Endothelial cell of umbilical vein (primary cell): ENCODE results near the gene ANKRD13B. TPM values are rescaled to one million over a fixed set of nuclear protein-coding genes. Genes with fewer than 3 reads are reported as not detected.

ENCODE experiments used
- BruUV-seq: library from RNA; stranded (reverse); fragments of 400-500 nt; replicated peaks from 2 replicates; lab custom pipeline; 2021; lab: Mats Ljungman, UMichigan
- CTCF ChIA-PET: fragments of 300-600, 350-600 bp; sonication (Branson Sonifier 250); formaldehyde crosslinking; loops from one replicate; lab custom pipeline; 2021; ENCODE audit warnings: antibody characterized with exemption, inconsistent platforms; lab: Charles Lee
- POLR2A ChIA-PET: fragments of 300-600, 350-600 bp; sonication (Branson Sonifier 250); formaldehyde crosslinking; loops from one replicate; lab custom pipeline; 2021; ENCODE audit warnings: antibody characterized with exemption, inconsistent platforms; lab: Charles Lee
- DNase-seq: peaks from one replicate; pipeline ENCODE4 v3.0.0-alpha.2; 2011; ENCODE audit warnings: low read depth, low spot score
- FAIRE-seq: peaks from 2 replicates; lab custom pipeline; 2011; peaks lifted over from hg19 to GRCh38; lab: Jason Lieb, UNC
- H2AFZ ChIP-seq: 2 replicates; pipeline ENCODE4 v1.6.0; 2012; ENCODE audit warnings: low read depth, low read length, control low read depth, inconsistent platforms
- H3K27ac ChIP-seq: 2 replicates; pipeline ENCODE4 v1.5.1; 2011; ENCODE audit warnings: low read depth, mild to moderate bottlenecking, control low read depth, low read length, moderate library complexity; ENCODE audit not compliant: insufficient read depth
- H3K27me3 ChIP-seq, 2 experiments: 2 replicates each; pipeline versions ENCODE4 v1.6.0 to v1.6.1; 2011; ENCODE audit warnings: low read length in 2 of 2, mixed read lengths in 1 of 2; ENCODE audit not compliant: control insufficient read depth in 2 of 2, insufficient read depth in 2 of 2
- H3K36me3 ChIP-seq, 2 experiments: 2 replicates in 1 of 2; 3 replicates in 1 of 2; pipeline ENCODE4 v1.5.1; 2011; ENCODE audit warnings: low read length in 2 of 2, mild to moderate bottlenecking in 1 of 2, moderate library complexity in 1 of 2; ENCODE audit not compliant: control insufficient read depth in 2 of 2, insufficient read depth in 2 of 2; ENCODE audit errors: extremely low read depth in 1 of 2
- H3K4me1 ChIP-seq: 3 replicates; pipeline ENCODE4 v1.5.1; 2011; ENCODE audit warnings: mild to moderate bottlenecking, low read length; ENCODE audit not compliant: control insufficient read depth, insufficient read depth; ENCODE audit errors: extremely low read depth
- H3K4me2 ChIP-seq: 2 replicates; pipeline ENCODE4 v1.6.1; 2011; ENCODE audit warnings: low read length, control low read depth, mixed read lengths; ENCODE audit not compliant: insufficient read depth
- H3K4me3 ChIP-seq, 3 experiments: fragments of 200-600 bp in 1 of 3; sonication (generic), shearing (Covaris generic) in 1 of 3; replicated peaks in 1 of 3; 2 replicates each; pipeline ENCODE4 v1.5.1; 2011 to 2016; ENCODE audit warnings: control low read depth in 3 of 3, low read length in 3 of 3, mild to moderate bottlenecking in 2 of 3, inconsistent platforms in 1 of 3, low read depth in 1 of 3, moderate library complexity in 1 of 3; ENCODE audit not compliant: insufficient read depth in 1 of 3
- H3K79me2 ChIP-seq: 2 replicates; pipeline ENCODE4 v1.6.0; 2012; ENCODE audit warnings: low read length, inconsistent platforms; ENCODE audit not compliant: control insufficient read depth, insufficient read depth
- H3K9ac ChIP-seq: replicated peaks from 2 replicates; pipeline ENCODE3; 2011; ENCODE audit warnings: low read length, control low read depth; ENCODE audit not compliant: insufficient read depth; ENCODE audit errors: extremely low read depth
- H3K9me1 ChIP-seq: replicated peaks from 3 replicates; pipeline ENCODE4 v1.6.0; 2011; ENCODE audit warnings: mild to moderate bottlenecking, low read length; ENCODE audit not compliant: control insufficient read depth, insufficient read depth; ENCODE audit errors: extremely low read depth
- H3K9me3 ChIP-seq: replicated peaks from 2 replicates; pipeline ENCODE4 v1.5.1; 2012; ENCODE audit warnings: low read length, inconsistent platforms; ENCODE audit not compliant: control insufficient read depth, insufficient read depth
- H4K20me1 ChIP-seq: replicated peaks from 2 replicates; pipeline ENCODE3; 2011; ENCODE audit warnings: mild to moderate bottlenecking, low read length; ENCODE audit not compliant: control insufficient read depth, insufficient read depth; ENCODE audit errors: extremely low read depth
- CTCF ChIP-seq, 2 donors: IDR thresholded peaks; 1 replicate in 1 of 2; 2 replicates in 1 of 2; pipeline ENCODE4 v1.5.1; 2011; ENCODE audit warnings: low read length in 2 of 2, mild to moderate bottlenecking in 2 of 2, moderate library complexity in 2 of 2, control low read depth in 1 of 2, inconsistent platforms in 1 of 2, low read depth in 1 of 2; ENCODE audit not compliant: insufficient read depth in 1 of 2; ENCODE audit errors: extremely low read depth in 1 of 2
- EZH2 ChIP-seq: IDR thresholded peaks from 2 replicates; pipeline ENCODE4 v1.6.1; 2012; ENCODE audit warnings: borderline replicate concordance, low read depth, mild to moderate bottlenecking, moderate library complexity, low read length, inconsistent platforms; ENCODE audit not compliant: severe bottlenecking
- FOS ChIP-seq: IDR thresholded peaks from 2 replicates; pipeline ENCODE4 v1.6.1; 2011; ENCODE audit warnings: mild to moderate bottlenecking, low read length, moderate library complexity, borderline replicate concordance; ENCODE audit not compliant: insufficient read depth
- GATA2 ChIP-seq: IDR thresholded peaks from 2 replicates; pipeline ENCODE4 v1.7.0; 2011; ENCODE audit warnings: low read depth, mild to moderate bottlenecking, moderate library complexity, mixed read lengths, low read length; ENCODE audit not compliant: insufficient read length, insufficient read depth
- JUN ChIP-seq: IDR thresholded peaks from 2 replicates; pipeline ENCODE4 v1.6.1; 2011; ENCODE audit warnings: borderline replicate concordance, low read depth; ENCODE audit not compliant: insufficient read length, insufficient read depth
- MAX ChIP-seq: IDR thresholded peaks from 2 replicates; pipeline ENCODE4 v1.6.1; 2011; ENCODE audit not compliant: insufficient read depth, insufficient read length
- POLR2A ChIP-seq: IDR thresholded peaks from 2 replicates; pipeline ENCODE4 v1.6.1; 2012; ENCODE audit warnings: low read depth, mild to moderate bottlenecking, control low read depth, low read length
- POLR2AphosphoS5 ChIP-seq: IDR thresholded peaks from 2 replicates; pipeline ENCODE4 v1.6.1; 2012; ENCODE audit warnings: low read depth, mild to moderate bottlenecking, control low read depth, low read length, moderate library complexity; ENCODE audit not compliant: insufficient read depth
- dilution Hi-C: fragments of 300-500 bp; cut with MboI; formaldehyde crosslinking; loops from one replicate; pipeline ENCODE4 v1.15.0; 2019; ENCODE audit warnings: low sequenced_read_pairs; ENCODE audit not compliant: extremely low pct_ligation_motif_present
- intact Hi-C: fragments of 100-400 bp; cut with micrococcal nuclease; formaldehyde crosslinking; loops from one replicate; pipeline ENCODE4 v1.10.0; 2022
- polyA plus RNA-seq, 4 experiments: library from polyadenylated mRNA; depleted of rRNA in 3 of 4; stranded (reverse) in 3 of 4; unstranded in 1 of 4; fragments of >200 nt; gene quantifications; 2 replicates each; pipeline versions ENCODE4 v1.2.1 to v1.2.3, GENCODE V29; 2011 to 2012; ENCODE audit warnings: missing spikeins in 1 of 4
- total RNA-seq: library from RNA; stranded (reverse); gene quantifications from 2 replicates; pipeline ENCODE4 v1.2.3, GENCODE V29; 2021

ANKRD13B gene
- total and polyA plus RNA-seq, 2 donors (not counting 3 experiments of a cell fraction or from before 2014, with no cell fraction given): 21.1 to 23.2 TPM

DNA sequence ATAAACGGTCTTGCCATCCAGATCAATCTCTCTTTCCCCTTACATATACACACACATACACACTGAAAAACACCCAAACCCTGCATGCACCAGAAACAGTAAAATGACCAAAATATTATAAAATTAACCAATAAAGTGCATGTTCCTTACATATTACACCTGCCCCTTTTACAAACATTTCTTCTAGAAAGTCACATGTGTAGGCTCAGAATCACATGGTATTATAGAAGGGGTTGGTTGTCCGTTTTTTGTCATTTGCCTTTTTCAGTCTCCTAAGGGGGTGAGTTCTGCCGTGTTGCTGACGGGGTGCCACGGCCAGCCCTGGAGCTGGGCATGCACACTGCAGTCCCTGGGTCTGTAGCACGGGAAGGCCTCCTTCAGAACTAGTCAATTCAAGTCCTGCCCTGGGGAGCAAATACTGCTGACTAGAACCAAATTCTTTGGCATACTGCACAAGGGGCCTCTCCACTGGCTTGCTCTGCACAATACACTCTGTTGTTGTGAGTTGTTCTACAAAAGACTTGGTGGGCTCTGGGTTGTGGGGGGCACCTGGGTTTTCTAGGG, 37.8 kb downstream of the ANKRD13B start:
- Histone ChIP-seq H4K20me1 (no peaks in the 10 kb centered on the region), H3K4me3 (no peak overlapping the region), H3K36me3 (peaks cover 13 to 34% of the 10 kb centered on the region in 2 experiments), H3K27me3 (no peaks in the 10 kb centered on the region), H3K4me2 (no peak overlapping the region), H3K27ac (no peak overlapping the region), H3K9ac (no peak overlapping the region), H3K9me3 (no peaks in the 10 kb centered on the region), H3K4me1 (no peaks in the 10 kb centered on the region), H2AFZ (no peak overlapping the region), H3K79me2 (peaks cover 3% of the 10 kb centered on the region), H3K9me1 (no peaks in the 10 kb centered on the region)
- DNase-seq (no peak), FAIRE-seq (no peak)
- POLR2A ChIA-PET: no interaction called here
- TF ChIP-seq GATA2 (no peak), FOS (no peak), CTCF (IDR thresholded peaks at IDR 0.05; ENCODE audit: extremely low read depth in 1 of 2, insufficient read depth in 1 of 2, low read depth in 1 of 2, low read length in 2 of 2) (no peak), EZH2 (no peak), POLR2A (no peak), JUN (no peak), POLR2AphosphoS5 (no peak), MAX (no peak)
- no TSS peak for BruUV-seq
- intact Hi-C loops (no loop called here), dilution Hi-C loops (no loop called here)
- CTCF ChIA-PET: interaction anchor here (1.4 to 2.6 kb wide), 2 partner anchors 13 to 177 kb away, joined by 3 to 11 read pairs; no protein-coding TSS in a partner anchor
